B cell (primary cell): ENCODE measurements around the gene MON2. TPM values are rescaled to one million over a fixed set of nuclear protein-coding genes. Genes with fewer than 3 reads are reported as not detected.
A peak's percentile ranks its signal among the peaks of the same experiment; 100 is the strongest.

Source experiments
- ATAC-seq: fragments of 200-7000 bp; cut with Tn5 transposase; one replicate; pipeline ENCODE4 v1.10.0; 2021; ENCODE audit warnings: low read depth, mild to moderate bottlenecking, moderate number of reproducible peaks, moderate library complexity
- CTCF ChIA-PET: fragments of 350-600 bp; sonication (Branson Sonifier 250); formaldehyde crosslinking; loops from one replicate; lab custom pipeline; 2021; ENCODE audit warnings: antibody characterized with exemption, inconsistent platforms; lab: Charles Lee
- POLR2A ChIA-PET: fragments of 350-600 bp; sonication (Branson Sonifier 250); formaldehyde crosslinking; loops from one replicate; lab custom pipeline; 2021; ENCODE audit warnings: antibody characterized with exemption; lab: Charles Lee
- DNase-seq: peaks from one replicate; pipeline ENCODE4 v3.0.0; 2013
- H2AFZ ChIP-seq: 2 replicates; pipeline ENCODE4 v1.6.1; 2012; ENCODE audit warnings: mild to moderate bottlenecking, low read depth, low read length; ENCODE audit not compliant: insufficient read depth, poor library complexity, severe bottlenecking
- H3K27ac ChIP-seq, 2 donors: 1 replicate in 1 of 2; 2 replicates in 1 of 2; pipeline ENCODE4 v1.5.1; 2012 to 2013; ENCODE audit warnings: low read length in 2 of 2, mild to moderate bottlenecking in 2 of 2, moderate library complexity in 1 of 2
- H3K27me3 ChIP-seq, 4 experiments: fragments of 200-600 bp in 1 of 4; sonication (generic) in 1 of 4; replicated peaks in 1 of 4; 1 replicate in 2 of 4; 2 replicates in 2 of 4; pipeline versions ENCODE4 v1.6.1 to v1.7.0; 2013 to 2016; ENCODE audit warnings: low read length in 3 of 4, mild to moderate bottlenecking in 2 of 4, mixed read lengths in 1 of 4, moderate library complexity in 1 of 4; ENCODE audit not compliant: insufficient read depth in 4 of 4, control insufficient read depth in 3 of 4; ENCODE audit errors: control extremely low read depth in 1 of 4
- H3K36me3 ChIP-seq, 2 experiments: replicated peaks in 1 of 2; 1 replicate in 1 of 2; 2 replicates in 1 of 2; pipeline versions ENCODE4 v1.6.1 to v1.7.1; 2013; ENCODE audit warnings: low read length in 1 of 2; ENCODE audit not compliant: insufficient read depth in 2 of 2, control insufficient read depth in 1 of 2; ENCODE audit errors: control extremely low read depth in 1 of 2, extremely low read depth in 1 of 2
- H3K4me1 ChIP-seq, 2 donors: fragments of 200-600 bp in 1 of 2; sonication (generic) in 1 of 2; 1 replicate in 1 of 2; 2 replicates in 1 of 2; pipeline versions ENCODE4 v1.5.1 to v1.6.1; 2013 to 2017; ENCODE audit warnings: low read length in 2 of 2; ENCODE audit not compliant: control insufficient read depth in 2 of 2, insufficient read depth in 2 of 2
- H3K4me2 ChIP-seq: replicated peaks from 2 replicates; pipeline ENCODE3; 2012; ENCODE audit warnings: mild to moderate bottlenecking, low read depth, low read length; ENCODE audit not compliant: poor library complexity, severe bottlenecking
- H3K4me3 ChIP-seq, 5 experiments: fragments of 200-600 bp in 1 of 5; sonication (generic) in 1 of 5; 1 replicate in 3 of 5; 2 replicates in 2 of 5; pipeline versions ENCODE4 v1.5.1 to v1.7.0; 2011 to 2016; ENCODE audit warnings: low read length in 4 of 5, mild to moderate bottlenecking in 4 of 5, low read depth in 2 of 5, control low read depth in 1 of 5, moderate library complexity in 1 of 5; ENCODE audit not compliant: insufficient read depth in 1 of 5; ENCODE audit errors: control extremely low read depth in 1 of 5, extremely low read depth in 1 of 5
- H3K79me2 ChIP-seq: fragments of 200-600 bp; sonication (generic); one replicate; pipeline ENCODE4 v1.6.0; 2016; ENCODE audit warnings: low read length; ENCODE audit not compliant: control insufficient read depth, insufficient read depth
- H3K9ac ChIP-seq: fragments of 200-600 bp; sonication (generic); 2 replicates; pipeline ENCODE4 v1.6.1; 2017; ENCODE audit warnings: mild to moderate bottlenecking, low read length, moderate library complexity
- H3K9me3 ChIP-seq, 3 donors: one replicate each; pipeline versions ENCODE4 v1.6.1 to v1.7.1; 2013; ENCODE audit warnings: low read length in 2 of 3; ENCODE audit not compliant: control insufficient read depth in 2 of 3, insufficient read depth in 1 of 3; ENCODE audit errors: control extremely low read depth in 1 of 3
- H4K20me1 ChIP-seq: 2 replicates; pipeline ENCODE4 v1.6.0; 2012; ENCODE audit warnings: mild to moderate bottlenecking, low read length; ENCODE audit not compliant: insufficient read depth, control insufficient read depth, poor library complexity, severe bottlenecking
- H3K27ac Mint-ChIP-seq: one replicate; pipeline ENCODE4 v1.8.0; 2021; ENCODE audit warnings: mixed read lengths
- H3K27me3 Mint-ChIP-seq: one replicate; pipeline ENCODE4 v1.8.0; 2021; ENCODE audit warnings: mixed read lengths
- H3K4me1 Mint-ChIP-seq: one replicate; pipeline ENCODE4 v1.8.0; 2021; ENCODE audit warnings: mixed read lengths
- H3K4me3 Mint-ChIP-seq: one replicate; pipeline ENCODE4 v1.8.0; 2021; ENCODE audit warnings: mixed read lengths
- H3K9me3 Mint-ChIP-seq: one replicate; pipeline ENCODE4 v1.8.0; 2022; ENCODE audit warnings: mixed read lengths; ENCODE audit not compliant: insufficient read depth
- CTCF ChIP-seq: fragments of 200-600 bp; IDR thresholded peaks from one replicate; pipeline ENCODE4 v1.8.0; 2022; ENCODE audit warnings: antibody characterized with exemption, mild to moderate bottlenecking
- EZH2 ChIP-seq: IDR thresholded peaks from 2 replicates; pipeline ENCODE4 v1.6.1; 2012; ENCODE audit warnings: borderline replicate concordance, low read depth, mild to moderate bottlenecking, moderate library complexity, low read length; ENCODE audit not compliant: insufficient read depth, poor library complexity, severe bottlenecking
- WGBS: methylation state at CpG from one replicate; pipeline ENCODE4 v1.1.5; 2013; ENCODE audit warnings: missing lambda C conversion rate; ENCODE audit not compliant: insufficient coverage; 5-methylcytosine and 5-hydroxymethylcytosine counted together
- intact Hi-C: fragments of 100-400 bp; cut with micrococcal nuclease; formaldehyde crosslinking; loops from one replicate; pipeline ENCODE4 v1.10.0; 2022
- polyA plus RNA-seq: library from polyadenylated mRNA; depleted of rRNA; stranded (reverse); fragments of >200 nt; gene quantifications from 2 replicates; pipeline ENCODE4 v1.2.3, GENCODE V29; 2012
- total RNA-seq, 2 donors: library from RNA; stranded (reverse); fragments of 120-200 nt in 1 of 2; gene quantifications; 1 replicate in 1 of 2; 2 replicates in 1 of 2; pipeline versions ENCODE4 v1.2.3 to v1.2.4, GENCODE V29; 2013 to 2022

The MON2 gene
- total and polyA plus RNA-seq, 2 donors (not counting 1 experiment from before 2014, with no cell fraction given), result 18.9 to 104 TPM

GRCh38 chr12:62631471-62632410 lies 165.1 kb downstream of the MON2 start:
- ATAC-seq (peak; percentile 63), DNase-seq (peak; percentile 57)
- H3K36me3 ChIP-seq, result no peaks in the 10 kb centered on the region
- H3K79me2 ChIP-seq, result no peaks in the 10 kb centered on the region
- intact Hi-C loops, result loop anchor here (2.0 kb wide), 1 partner anchor 29 kb away; no protein-coding TSS in a partner anchor
- Mint-ChIP-seq H3K9me3 (no peaks in the 10 kb centered on the region), H3K4me1 (peaks cover 14% of the 10 kb centered on the region), H3K4me3 (peak overlapping the region; percentile 89), H3K27me3 (peaks cover 83% of the 10 kb centered on the region), H3K27ac (no peak overlapping the region)
- no peaks in the 10 kb centered on the region for H4K20me1 ChIP-seq
- ChIA-PET CTCF (interaction anchor here (1.5 kb wide), 1 partner anchor 28 kb away, joined by 4 read pairs; no protein-coding TSS in a partner anchor), POLR2A (no interaction called here)
- peak overlapping the region; percentile 67 for H2AFZ ChIP-seq
- H3K4me2 ChIP-seq, result peak overlapping the region; percentile 80
- peaks cover 0 to 43% (median 39%) of the 10 kb centered on the region in 4 experiments for H3K27me3 ChIP-seq
- peak overlapping the region; percentile 52 for H3K9ac ChIP-seq
- peaks cover 18 to 19% of the 10 kb centered on the region in 2 donors for H3K4me1 ChIP-seq
- no peak overlapping the region for H3K27ac ChIP-seq
- H3K4me3 ChIP-seq, result peak overlapping the region; percentile 36 to 60 (median 53)
- TF ChIP-seq EZH2 (no peak), CTCF (no peak)
- 4% methylated on average over 54 of the region's 58 CpGs for WGBS
- H3K9me3 ChIP-seq, result no peaks in the 10 kb centered on the region
